IMR-90 (cell line): ENCODE measurements around the gene RNF151. TPM values are rescaled to one million over a fixed set of nuclear protein-coding genes. Genes with fewer than 3 reads are reported as not detected.

ENCODE experiments used
- ATAC-seq: fragments of 200-7000 bp; cut with Tn5 transposase; 2 replicates; pipeline ENCODE4 v1.9.1; 2020; ENCODE audit warnings: low read depth, mild to moderate bottlenecking, moderate library complexity
- BruUV-seq: library from RNA; stranded (reverse); fragments of 400-500 nt; replicated peaks from 2 replicates; lab custom pipeline; 2021; lab: Mats Ljungman, UMichigan
- CTCF ChIA-PET: fragments of 300-600 bp; formaldehyde crosslinking; extraction: SDS; loops from one replicate; lab custom pipeline; 2021; ENCODE audit warnings: antibody characterized with exemption; lab: Yijun Ruan, JAX
- POLR2A ChIA-PET: fragments of 300-600 bp; sonication (Branson Sonifier 250); formaldehyde crosslinking; loops from one replicate; lab custom pipeline; 2022; ENCODE audit warnings: antibody characterized with exemption; ENCODE audit not compliant: unreplicated experiment; lab: Charles Lee
- DNase-seq: peaks from one replicate; pipeline ENCODE4 v3.0.0; 2013
- H2AFZ ChIP-seq: replicated peaks from 2 replicates; pipeline ENCODE3; 2013; ENCODE audit warnings: low read length, mild to moderate bottlenecking; ENCODE audit not compliant: poor library complexity
- H2AK5ac ChIP-seq: 2 replicates; pipeline ENCODE4 v1.6.1; 2013; ENCODE audit warnings: low read depth, low read length, inconsistent platforms
- H2AK9ac ChIP-seq: replicated peaks from 2 replicates; pipeline ENCODE3; 2013; ENCODE audit warnings: mild to moderate bottlenecking, low read depth, low read length, moderate library complexity; ENCODE audit not compliant: poor library complexity
- H2BK120ac ChIP-seq: 2 replicates; pipeline ENCODE4 v1.6.1; 2013; ENCODE audit warnings: low read depth, low read length, inconsistent platforms
- H2BK15ac ChIP-seq: 3 replicates; pipeline ENCODE4 v1.6.1; 2013; ENCODE audit warnings: low read depth, low read length, inconsistent platforms
- H2BK20ac ChIP-seq: 2 replicates; pipeline ENCODE4 v1.6.1; 2013; ENCODE audit warnings: low read depth, mild to moderate bottlenecking, inconsistent platforms, low read length, moderate library complexity
- H2BK5ac ChIP-seq: 2 replicates; pipeline ENCODE4 v1.6.1; 2013; ENCODE audit warnings: mild to moderate bottlenecking, low read depth, low read length, inconsistent platforms; ENCODE audit not compliant: poor library complexity, severe bottlenecking
- H3K14ac ChIP-seq: replicated peaks from 2 replicates; pipeline ENCODE4 v1.6.1; 2013; ENCODE audit warnings: low read depth, low read length, inconsistent platforms
- H3K18ac ChIP-seq: 2 replicates; pipeline ENCODE4 v1.6.1; 2013; ENCODE audit warnings: low read depth, low read length, control low read depth
- H3K23ac ChIP-seq: 2 replicates; pipeline ENCODE4 v1.6.1; 2013; ENCODE audit warnings: low read depth, low read length, inconsistent platforms
- H3K27ac ChIP-seq: 2 replicates; pipeline ENCODE4 v1.5.1; 2013; ENCODE audit warnings: mild to moderate bottlenecking, control low read depth, low read length; ENCODE audit not compliant: insufficient read depth
- H3K27me3 ChIP-seq: 2 replicates; pipeline ENCODE4 v1.6.1; 2013; ENCODE audit warnings: low read length; ENCODE audit not compliant: control insufficient read depth, insufficient read depth
- H3K36me3 ChIP-seq: 2 replicates; pipeline ENCODE4 v1.6.1; 2013; ENCODE audit warnings: low read length, mixed read lengths; ENCODE audit not compliant: control insufficient read depth, insufficient read depth
- H3K4ac ChIP-seq: 2 replicates; pipeline ENCODE4 v1.6.1; 2013; ENCODE audit warnings: low read depth, low read length, inconsistent platforms
- H3K4me1 ChIP-seq: 2 replicates; pipeline ENCODE4 v1.6.1; 2013; ENCODE audit warnings: low read length, mixed read lengths; ENCODE audit not compliant: control insufficient read depth, insufficient read depth
- H3K4me2 ChIP-seq: 2 replicates; pipeline ENCODE4 v1.6.1; 2013; ENCODE audit warnings: low read depth, mild to moderate bottlenecking, control low read depth, low read length, moderate library complexity
- H3K4me3 ChIP-seq: 2 replicates; pipeline ENCODE4 v1.5.1; 2013; ENCODE audit warnings: low read depth, mild to moderate bottlenecking, control low read depth, low read length, moderate library complexity; ENCODE audit not compliant: insufficient read depth
- H3K56ac ChIP-seq: 2 replicates; pipeline ENCODE4 v1.6.1; 2013; ENCODE audit warnings: low read length, inconsistent platforms; ENCODE audit not compliant: insufficient read depth; ENCODE audit errors: extremely low read depth
- H3K79me1 ChIP-seq, 2 experiments: 2 replicates each; pipeline ENCODE4 v1.6.1; 2013; ENCODE audit warnings: low read length in 2 of 2, inconsistent platforms in 1 of 2, low read depth in 1 of 2
- H3K9ac ChIP-seq: 2 replicates; pipeline ENCODE4 v1.6.1; 2013; ENCODE audit warnings: low read depth, low read length, control low read depth
- H3K9me1 ChIP-seq: 2 replicates; pipeline ENCODE4 v1.6.1; 2013; ENCODE audit warnings: low read length, inconsistent platforms; ENCODE audit not compliant: insufficient read depth
- H3K9me3 ChIP-seq: 2 replicates; pipeline ENCODE4 v1.6.1; 2013; ENCODE audit warnings: low read length; ENCODE audit not compliant: control insufficient read depth, insufficient read depth
- H4K20me1 ChIP-seq: 2 replicates; pipeline ENCODE4 v1.6.1; 2013; ENCODE audit warnings: low read length, inconsistent platforms; ENCODE audit not compliant: insufficient read depth
- H4K5ac ChIP-seq: 2 replicates; pipeline ENCODE4 v1.6.1; 2013; ENCODE audit warnings: mild to moderate bottlenecking, low read depth, low read length, control low read depth
- H4K8ac ChIP-seq, 2 experiments: 2 replicates each; pipeline ENCODE4 v1.6.1; 2013; ENCODE audit warnings: low read depth in 2 of 2, low read length in 2 of 2, control low read depth in 1 of 2, inconsistent platforms in 1 of 2
- H4K91ac ChIP-seq: 2 replicates; pipeline ENCODE4 v1.6.1; 2013; ENCODE audit warnings: low read depth, low read length, inconsistent platforms; ENCODE audit not compliant: insufficient read depth
- BHLHE40 ChIP-seq: fragments of 150-350 bp; IDR thresholded peaks from 2 replicates; pipeline ENCODE4 v1.6.1; 2016; ENCODE audit warnings: mild to moderate bottlenecking, low read depth, low read length
- CHD1 ChIP-seq: IDR thresholded peaks from 2 replicates; pipeline ENCODE4 v1.6.1; 2012; ENCODE audit warnings: low read depth, low read length, improper control_type of control experiment
- FOS ChIP-seq: fragments of 150-350 bp; IDR thresholded peaks from 2 replicates; pipeline ENCODE4 v1.6.1; 2016; ENCODE audit warnings: low read depth, low read length
- MAFK ChIP-seq: IDR thresholded peaks from 2 replicates; pipeline ENCODE4 v1.6.1; 2012; ENCODE audit warnings: low read depth, low read length, improper control_type of control experiment
- MAZ ChIP-seq: IDR thresholded peaks from 2 replicates; pipeline ENCODE4 v1.6.1; 2012; ENCODE audit warnings: low read depth, mild to moderate bottlenecking, low read length, improper control_type of control experiment, moderate library complexity, borderline replicate concordance
- NFE2L2 ChIP-seq: fragments of 150-350 bp; IDR thresholded peaks from 2 replicates; pipeline ENCODE4 v1.6.1; 2016; ENCODE audit warnings: low read depth, mild to moderate bottlenecking, low read length
- RFX5 ChIP-seq: IDR thresholded peaks from 2 replicates; pipeline ENCODE4 v1.8.0; 2012; ENCODE audit warnings: low read depth, mild to moderate bottlenecking, low read length, moderate library complexity
- WGBS, 2 experiments: methylation state at CpG; one replicate each; pipeline versions ENCODE4 v1.1.5 to v1.1.7; 2013; ENCODE audit warnings: missing lambda C conversion rate in 2 of 2; ENCODE audit not compliant: insufficient read length in 1 of 2; ENCODE audit errors: extremely low coverage in 2 of 2; 5-methylcytosine and 5-hydroxymethylcytosine counted together
- dilution Hi-C: fragments of 300-500 bp; cut with HindIII; formaldehyde crosslinking; loops from one replicate; pipeline ENCODE4 v1.14.3; 2018; ENCODE audit warnings: low sequenced_read_pairs; ENCODE audit not compliant: unreplicated experiment
- in situ Hi-C: fragments of 300-500 bp; cut with MboI; formaldehyde crosslinking; loops from 3 replicates; pipeline ENCODE4 v1.14.3; 2019; ENCODE audit warnings: low sequenced_read_pairs, inconsistent platforms, mixed read lengths
- intact Hi-C: fragments of 100-400 bp; cut with micrococcal nuclease; formaldehyde crosslinking; loops from 2 replicates; pipeline ENCODE4 v1.10.0; 2022
- polyA plus RNA-seq, 3 experiments: library from polyadenylated mRNA; depleted of rRNA; stranded (reverse); fragments of >200 nt; gene quantifications; 2 replicates each; pipeline ENCODE4 v1.2.3, GENCODE V29; 2012; ENCODE audit warnings: low replicate concordance in 1 of 3
- total RNA-seq: library from RNA; depleted of rRNA; stranded (reverse); fragments of >200 nt; gene quantifications from 2 replicates; pipeline ENCODE4 v1.2.3, GENCODE V29; 2012
- TF ChIP-seq, protein P1 (sequence below): conservative IDR thresholded peaks from 2 replicates; pipeline ENCODE4 v1.5.1; 2012; ENCODE audit warnings: mild to moderate bottlenecking, low read depth, low read length, improper control_type of control experiment

The RNF151 gene
- total and polyA plus RNA-seq, 2 of the 4 experiments (the other 2 are of a cell fraction) = not detected

DNA sequence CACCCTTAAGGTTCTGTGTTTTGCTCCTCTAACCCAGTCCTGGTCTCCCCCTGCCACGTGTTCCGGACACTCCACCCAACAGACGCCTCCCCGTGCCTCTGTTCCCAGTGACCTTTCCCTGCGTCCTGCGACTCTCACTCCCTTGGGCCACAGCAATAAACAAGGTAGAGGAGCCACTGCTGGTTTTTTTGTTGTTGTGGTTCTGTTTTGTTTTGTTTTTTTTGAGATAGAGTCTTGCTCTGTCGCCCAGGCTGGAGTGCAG is 49.2 kb downstream of the RNF151 start:
- dilution Hi-C loops = no loop called here
- in situ Hi-C loops = no loop called here
- H3K9me3 ChIP-seq = no peaks in the 10 kb centered on the region
- H3K4me3 ChIP-seq = no peak overlapping the region
- peaks cover 0 to 2% of the 10 kb centered on the region in 2 experiments; a peak in 2 of 4 replicates for H3K79me1 ChIP-seq
- no peaks in the 10 kb centered on the region for H4K20me1 ChIP-seq
- ATAC-seq (no peak), DNase-seq (no peak)
- H3K9ac ChIP-seq = no peak overlapping the region
- H3K36me3 ChIP-seq = no peaks in the 10 kb centered on the region
- peak overlapping the region; percentile 81 for H3K4ac ChIP-seq
- no peak overlapping the region; the same call in 1 of the 2 replicates for H3K23ac ChIP-seq
- H2AK5ac ChIP-seq = peak overlapping the region; percentile 74
- POLR2A ChIA-PET = no interaction called here
- no peak overlapping the region for H3K18ac ChIP-seq
- peaks cover 3% of the 10 kb centered on the region; the same call in 1 of the 2 replicates for H3K4me1 ChIP-seq
- TF ChIP-seq, protein P1, sequence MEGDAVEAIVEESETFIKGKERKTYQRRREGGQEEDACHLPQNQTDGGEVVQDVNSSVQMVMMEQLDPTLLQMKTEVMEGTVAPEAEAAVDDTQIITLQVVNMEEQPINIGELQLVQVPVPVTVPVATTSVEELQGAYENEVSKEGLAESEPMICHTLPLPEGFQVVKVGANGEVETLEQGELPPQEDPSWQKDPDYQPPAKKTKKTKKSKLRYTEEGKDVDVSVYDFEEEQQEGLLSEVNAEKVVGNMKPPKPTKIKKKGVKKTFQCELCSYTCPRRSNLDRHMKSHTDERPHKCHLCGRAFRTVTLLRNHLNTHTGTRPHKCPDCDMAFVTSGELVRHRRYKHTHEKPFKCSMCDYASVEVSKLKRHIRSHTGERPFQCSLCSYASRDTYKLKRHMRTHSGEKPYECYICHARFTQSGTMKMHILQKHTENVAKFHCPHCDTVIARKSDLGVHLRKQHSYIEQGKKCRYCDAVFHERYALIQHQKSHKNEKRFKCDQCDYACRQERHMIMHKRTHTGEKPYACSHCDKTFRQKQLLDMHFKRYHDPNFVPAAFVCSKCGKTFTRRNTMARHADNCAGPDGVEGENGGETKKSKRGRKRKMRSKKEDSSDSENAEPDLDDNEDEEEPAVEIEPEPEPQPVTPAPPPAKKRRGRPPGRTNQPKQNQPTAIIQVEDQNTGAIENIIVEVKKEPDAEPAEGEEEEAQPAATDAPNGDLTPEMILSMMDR = no peak
- TF ChIP-seq BHLHE40 (no peak), NFE2L2 (no peak), MAFK (no peak), CHD1 (no peak), RFX5 (no peak), FOS (no peak), MAZ (no peak)
- H3K56ac ChIP-seq = no peak overlapping the region
- no TSS peak for BruUV-seq
- no peak overlapping the region; the same call in 2 of the 3 replicates for H2BK15ac ChIP-seq
- no peak overlapping the region for H3K4me2 ChIP-seq
- peak overlapping the region; percentile 6; the same call in 1 of the 2 replicates for H4K91ac ChIP-seq
- peaks cover 6% of the 10 kb centered on the region for H3K9me1 ChIP-seq
- H4K5ac ChIP-seq = no peak overlapping the region
- intact Hi-C loops = no loop called here
- H2BK20ac ChIP-seq = no peak overlapping the region
- H2BK120ac ChIP-seq = peak overlapping the region; percentile 14
- peak overlapping the region; percentile 76; the same call in 1 of the 2 replicates for H3K14ac ChIP-seq
- peaks cover 18% of the 10 kb centered on the region; the same call in 1 of the 2 replicates for H3K27me3 ChIP-seq
- H4K8ac ChIP-seq = no peak overlapping the region
- CTCF ChIA-PET = interaction anchor here (1.4 kb wide), 1 partner anchor 125 kb away, joined by 3 read pairs; no protein-coding TSS in a partner anchor
- WGBS, 2 experiments = no CpG with 5 or more reads among the region's 7 CpGs
- H2AK9ac ChIP-seq = peak overlapping the region; percentile 72
- no peak overlapping the region for H2BK5ac ChIP-seq
- peak overlapping the region; percentile 72 for H2AFZ ChIP-seq
- no peak overlapping the region for H3K27ac ChIP-seq
